ENCODE measurements around the gene SEMA4C. TPM values are rescaled to one million over a fixed set of nuclear protein-coding genes. Genes with fewer than 3 reads are reported as not detected.

SEMA4C gene
- total RNA-seq, 2 experiments from 2014 or later, result 0.06 to 0.19 TPM

DNA sequence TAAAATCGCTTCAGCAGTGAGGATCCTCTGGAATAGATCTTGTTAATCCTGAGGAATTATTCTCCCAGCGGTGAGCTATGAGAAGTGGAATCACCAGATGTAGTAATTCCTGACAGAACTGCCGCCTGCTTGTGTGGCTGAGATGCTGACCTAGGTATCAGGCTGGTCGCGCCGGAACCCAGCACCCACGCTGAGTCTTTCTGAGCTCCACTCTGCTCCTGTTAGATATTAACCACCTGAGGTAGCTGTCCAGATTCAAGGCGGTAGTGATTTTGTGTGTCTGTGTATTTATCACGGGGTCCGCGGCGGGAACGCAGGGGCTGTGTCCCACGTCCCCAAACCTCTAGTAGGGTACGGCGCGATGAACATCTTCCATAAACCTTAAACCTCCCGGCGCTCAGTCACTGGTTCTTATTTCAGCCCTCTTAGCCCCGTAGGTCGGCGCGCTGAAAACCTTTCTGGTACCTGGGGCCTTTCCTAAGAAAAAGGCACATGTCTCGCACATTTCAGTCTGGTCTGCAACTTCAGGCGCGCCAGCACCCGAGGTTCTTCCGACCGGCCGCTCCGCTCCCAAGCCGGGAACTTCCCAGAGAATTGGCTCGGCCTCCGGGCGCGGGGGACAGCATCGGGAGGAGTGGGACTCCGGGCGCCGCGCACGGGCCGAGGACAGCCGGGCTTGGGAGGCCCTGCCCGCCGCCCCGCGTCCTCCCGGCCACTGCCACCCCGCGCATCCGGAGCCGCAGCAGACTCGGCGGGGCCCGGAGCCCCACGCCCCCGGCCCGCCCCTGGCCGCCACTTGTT, 54.4 kb downstream of the SEMA4C start:
- peak overlapping the region; percentile 90 for H3K4me3 ChIP-seq (ENCODE audit: low read depth, low read length, poor library complexity, severe bottlenecking)
- H4K20me1 ChIP-seq (ENCODE audit: insufficient read depth, low read length), result peaks cover 15% of the 10 kb centered on the region
- BruUV-seq (replicated peaks), result TSS peak; percentile 57
- intact Hi-C loops (cut with micrococcal nuclease; ENCODE audit: unreplicated experiment), result loop anchor here (2.0 to 5.0 kb wide), 3 partner anchors 41 to 297 kb away; partner anchors contain the start of genes ANKRD36 and CNNM4
- peak; percentile 34 for DNase-seq (ENCODE audit: low spot score)
- H3K79me2 ChIP-seq (ENCODE audit: insufficient read depth, low read depth, low read length), result peaks cover 18% of the 10 kb centered on the region; the same call in 1 of the 2 replicates
- no peak for TF ChIP-seq EZH2phosphoT487 (IDR thresholded peaks at IDR 0.05; ENCODE audit: borderline replicate concordance, low read depth, low read length)
- no peak for TF ChIP-seq CTCF (conservative IDR thresholded peaks at IDR 0.05; ENCODE audit: low read length)
- H3K27ac ChIP-seq (ENCODE audit: low read depth, low read length, poor library complexity, severe bottlenecking), result peak overlapping the region; percentile 41
- CTCF ChIA-PET (ENCODE audit: unreplicated experiment), result interaction anchor here (1.8 kb wide), 1 partner anchor 9 kb away, joined by 4 read pairs; no protein-coding TSS in a partner anchor
- no peaks in the 10 kb centered on the region for H3K9me2 ChIP-seq (ENCODE audit: insufficient read depth, low read length)
- peaks cover 42% of the 10 kb centered on the region for H3K4me1 ChIP-seq (ENCODE audit: insufficient read depth, low read length, poor library complexity, severe bottlenecking)
- H3K4me2 ChIP-seq (ENCODE audit: low read length), result peak overlapping the region; percentile 95
- 0 out of 2 replicates have a peak, but pooled peaks cover 13% of the 10 kb centered on the region for H3K36me3 ChIP-seq (ENCODE audit: insufficient read depth, low read length)
- H2AFZ ChIP-seq (ENCODE audit: low read length), result peak overlapping the region; percentile 94
- POLR2A ChIA-PET, result interaction anchor here (0.8 to 2.1 kb wide), 3 partner anchors 42 to 55 kb away, joined by 3 to 12 read pairs (median 3); no protein-coding TSS in a partner anchor
- no peaks in the 10 kb centered on the region for H3K9me3 ChIP-seq (ENCODE audit: low read length)

DNA sequence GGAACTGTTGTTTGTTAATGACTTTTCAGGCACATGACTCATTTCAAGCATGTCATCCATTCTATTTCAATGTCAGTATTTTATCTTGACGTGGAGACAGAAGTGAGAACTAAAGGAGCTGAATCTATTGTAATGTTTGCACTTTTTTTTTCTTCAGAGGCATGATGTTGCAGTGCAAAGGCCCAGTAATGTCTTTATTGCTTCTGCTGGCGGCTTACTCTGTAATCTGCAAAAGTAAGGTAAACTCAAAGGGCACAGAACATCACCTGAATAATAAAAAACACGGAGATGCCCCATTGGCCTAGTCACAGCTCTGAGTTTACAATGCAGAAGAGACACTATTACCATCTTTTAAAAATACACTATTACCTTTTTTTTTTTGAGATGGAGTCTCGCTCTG, 56.2 kb downstream of the SEMA4C start:
- ChIA-PET POLR2A (interaction anchor here (0.7 kb wide), 1 partner anchor 44 kb away, joined by 3 read pairs; the partner anchor contains the start of gene ANKRD39), CTCF (ENCODE audit: unreplicated experiment) (no interaction called here)
- Histone ChIP-seq H3K27ac (ENCODE audit: low read depth, low read length, poor library complexity, severe bottlenecking) (no peak overlapping the region), H3K4me3 (ENCODE audit: low read depth, low read length, poor library complexity, severe bottlenecking) (no peak overlapping the region), H3K4me1 (ENCODE audit: insufficient read depth, low read length, poor library complexity, severe bottlenecking) (peaks cover 25% of the 10 kb centered on the region), H3K36me3 (ENCODE audit: insufficient read depth, low read length) (0 out of 2 replicates have a peak, but pooled peaks cover 8% of the 10 kb centered on the region), H3K4me2 (ENCODE audit: low read length) (no peak overlapping the region), H4K20me1 (ENCODE audit: insufficient read depth, low read length) (peaks cover 11% of the 10 kb centered on the region), H3K79me2 (ENCODE audit: insufficient read depth, low read depth, low read length) (peaks cover 17% of the 10 kb centered on the region; the same call in 1 of the 2 replicates), H3K9me3 (ENCODE audit: low read length) (no peaks in the 10 kb centered on the region), H3K9me2 (ENCODE audit: insufficient read depth, low read length) (no peaks in the 10 kb centered on the region), H2AFZ (ENCODE audit: low read length) (no peak overlapping the region)
- intact Hi-C loops (cut with micrococcal nuclease; ENCODE audit: unreplicated experiment), result no loop called here
- DNase-seq (ENCODE audit: low spot score), result no peak
- TF ChIP-seq CTCF (conservative IDR thresholded peaks at IDR 0.05; ENCODE audit: low read length) (no peak), EZH2phosphoT487 (IDR thresholded peaks at IDR 0.05; ENCODE audit: borderline replicate concordance, low read depth, low read length) (no peak)
- BruUV-seq (replicated peaks), result no TSS peak

GRCh38 chr2:96811917-96812316, 58.0 kb downstream of the SEMA4C start:
- Histone ChIP-seq H3K4me1 (ENCODE audit: insufficient read depth, low read length, poor library complexity, severe bottlenecking) (peaks cover 11% of the 10 kb centered on the region), H3K9me2 (ENCODE audit: insufficient read depth, low read length) (no peaks in the 10 kb centered on the region), H4K20me1 (ENCODE audit: insufficient read depth, low read length) (no peaks in the 10 kb centered on the region), H3K4me3 (ENCODE audit: low read depth, low read length, poor library complexity, severe bottlenecking) (no peak overlapping the region), H3K4me2 (ENCODE audit: low read length) (no peak overlapping the region), H3K9me3 (ENCODE audit: low read length) (no peaks in the 10 kb centered on the region), H3K36me3 (ENCODE audit: insufficient read depth, low read length) (no peaks in the 10 kb centered on the region), H3K27ac (ENCODE audit: low read depth, low read length, poor library complexity, severe bottlenecking) (no peak overlapping the region), H2AFZ (ENCODE audit: low read length) (no peak overlapping the region), H3K79me2 (ENCODE audit: insufficient read depth, low read depth, low read length) (no peaks in the 10 kb centered on the region)
- ChIA-PET POLR2A (no interaction called here), CTCF (ENCODE audit: unreplicated experiment) (no interaction called here)
- no TSS peak for BruUV-seq (replicated peaks)
- DNase-seq (ENCODE audit: low spot score), result no peak
- TF ChIP-seq CTCF (conservative IDR thresholded peaks at IDR 0.05; ENCODE audit: low read length) (no peak), EZH2phosphoT487 (IDR thresholded peaks at IDR 0.05; ENCODE audit: borderline replicate concordance, low read depth, low read length) (no peak)
- intact Hi-C loops (cut with micrococcal nuclease; ENCODE audit: unreplicated experiment), result no loop called here
